Right cardiac atrium (tissue), 5 donors: ENCODE results near the gene ZNF576. TPM values are rescaled to one million over a fixed set of nuclear protein-coding genes. Genes with fewer than 3 reads are reported as not detected.
"Not testable (repeated sequence)": the region's sequence is repeated elsewhere in the genome, so short reads cannot be mapped to it uniquely, and the experiment has no call there.

Source experiments
- ATAC-seq, 2 donors: fragments of 200-7000 bp; cut with Tn5 transposase; one replicate each; pipeline versions ENCODE4 v1.8.0 to v1.9.1; 2020; ENCODE audit warnings: moderate library complexity in 2 of 2, mild to moderate bottlenecking in 1 of 2
- DNase-seq, 3 donors: peaks; one replicate each; pipeline ENCODE4 v3.0.0-alpha.2; 2020
- H3K27ac ChIP-seq: one replicate; pipeline ENCODE4 v1.5.1; 2013; ENCODE audit warnings: mild to moderate bottlenecking, low read length, control low read depth, moderate library complexity
- H3K27me3 ChIP-seq: one replicate; pipeline ENCODE4 v1.6.1; 2013; ENCODE audit not compliant: control insufficient read depth, insufficient read depth
- H3K4me1 ChIP-seq: one replicate; pipeline ENCODE4 v1.6.1; 2013; ENCODE audit warnings: low read length; ENCODE audit not compliant: control insufficient read depth, insufficient read depth
- H3K4me3 ChIP-seq: one replicate; pipeline ENCODE4 v1.5.1; 2013; ENCODE audit warnings: low read length, control low read depth
- H3K9me3 ChIP-seq: one replicate; pipeline ENCODE4 v1.6.1; 2013; ENCODE audit warnings: low read length; ENCODE audit not compliant: control insufficient read depth
- WGBS: extraction: QIAGEN DNeasy Blood & Tissue Kit; methylation state at CpG from one replicate; pipeline ENCODE4 v1.1.7; 2013; 5-methylcytosine and 5-hydroxymethylcytosine counted together
- intact Hi-C, 4 donors: fragments of 100-400 bp; cut with DNase I; formaldehyde crosslinking; loops; one replicate each; pipeline versions ENCODE4 v1.11.0 to v1.14.0; 2022 to 2023
- polyA plus RNA-seq: library from polyadenylated mRNA; stranded (reverse); fragments of 200-250 nt; gene quantifications from one replicate; pipeline ENCODE4 v1.2.3, GENCODE V29; 2013
- total RNA-seq, 4 donors: library from RNA; stranded (reverse); fragmentation: NEBNext Ultra II Directional; extraction: Animal tissue kit (Norgen Biotek cat#: 25700); gene quantifications; one replicate each; pipeline ENCODE4 v1.2.1, GENCODE V29; 2021
- donor health status: healthy with polysubstance abuse.
- donor health status: DM: no; HTN: yes; CAD: no.
- donor health status: DM: no; HTN: no; CAD: no.
- donor health status: DM: no; HTN: yes; CAD: no; lungs with severe emphysema.
- donor health status: DM: yes; HTN: yes; CAD: no.

ZNF576 gene
- total and polyA plus RNA-seq, 5 donors = 11.5 to 15.4 (median 12.4) TPM

DNA sequence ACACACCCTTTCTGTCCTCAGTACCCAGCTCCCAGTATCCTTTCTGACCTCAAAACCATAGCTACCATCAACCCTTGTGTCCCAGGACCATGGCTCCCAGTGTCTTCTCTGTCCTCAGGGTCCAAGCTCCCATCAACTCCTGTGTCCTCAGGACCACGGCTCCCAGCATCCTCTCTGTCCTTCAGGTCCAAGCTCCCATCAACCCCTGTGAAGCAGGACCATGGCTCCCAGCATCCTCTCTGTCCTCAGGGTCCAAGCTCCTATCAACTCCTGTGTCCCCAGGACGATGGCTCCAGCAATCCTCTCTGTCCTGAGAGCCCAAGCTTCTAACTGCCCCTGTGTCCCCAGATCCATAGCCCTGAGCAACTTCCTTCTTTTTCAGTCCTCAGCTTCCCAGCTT is 44.9 kb downstream of the ZNF576 start:
- no peaks in the 10 kb centered on the region for H3K9me3 ChIP-seq
- intact Hi-C loops = no loop called here

DNA sequence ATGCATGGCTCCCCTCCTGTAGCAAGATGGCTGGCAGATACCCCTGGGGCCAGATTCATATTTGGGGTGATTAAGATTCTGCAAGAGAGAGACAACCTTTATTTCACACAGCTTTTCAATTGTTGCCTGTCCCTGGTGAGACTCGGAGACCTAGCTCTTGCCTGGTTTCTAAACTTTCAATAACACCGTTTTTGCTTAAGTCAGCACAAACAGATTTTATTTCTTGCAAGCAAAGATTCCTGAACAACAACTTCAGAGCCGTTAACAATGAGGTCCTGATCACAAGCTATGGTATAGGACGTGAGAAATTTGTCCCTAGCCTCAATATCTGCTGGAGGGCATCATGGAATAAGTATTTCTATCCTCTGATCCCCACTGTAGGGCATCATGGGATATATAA is 46.1 kb downstream of the ZNF576 start:
- ATAC-seq (no peak), DNase-seq (no peak)
- intact Hi-C loops = no loop called here
- Histone ChIP-seq H3K27ac (no peak overlapping the region), H3K9me3 (no peaks in the 10 kb centered on the region), H3K27me3 (no peaks in the 10 kb centered on the region), H3K4me3 (no peak overlapping the region), H3K4me1 (peaks cover 5% of the 10 kb centered on the region)
- 78% methylated on average over 4 of the region's 4 CpGs for WGBS

More for the DNA sequence above, 44.9 kb downstream of the ZNF576 start:
- no peak overlapping the region for H3K27ac ChIP-seq
- DNase-seq (no peak), ATAC-seq (no peak)
- H3K4me3 ChIP-seq = no peak overlapping the region
- 62% methylated on average over 2 of the region's 2 CpGs for WGBS
- H3K27me3 ChIP-seq = no peaks in the 10 kb centered on the region
- peaks cover 5% of the 10 kb centered on the region for H3K4me1 ChIP-seq

DNA sequence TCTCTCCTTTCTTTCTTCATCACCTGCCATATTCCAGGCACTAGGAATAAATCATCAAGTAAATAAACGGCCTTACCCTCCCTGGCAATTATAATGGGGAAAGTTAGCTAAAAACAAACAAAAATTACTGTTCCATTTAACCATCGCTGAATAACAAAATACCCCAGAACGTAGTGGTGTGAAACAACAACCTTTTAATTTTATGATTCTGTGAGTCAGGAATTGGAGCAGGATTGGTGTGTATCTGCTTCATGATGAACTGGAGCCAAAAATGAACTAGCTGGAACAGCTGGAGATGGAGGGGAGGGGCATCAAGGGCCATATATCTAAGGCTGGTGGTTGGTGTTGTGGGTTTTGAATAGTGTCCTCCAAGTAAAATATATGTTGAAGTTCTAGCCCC is 46.9 kb downstream of the ZNF576 start:
- Histone ChIP-seq H3K27ac (no peak overlapping the region), H3K4me1 (peaks cover 5% of the 10 kb centered on the region), H3K9me3 (no peaks in the 10 kb centered on the region), H3K4me3 (no peak overlapping the region), H3K27me3 (no peaks in the 10 kb centered on the region)
- 59% methylated on average over 3 of the region's 3 CpGs for WGBS
- intact Hi-C loops = no loop called here
- ATAC-seq (no peak), DNase-seq (no peak)

DNA sequence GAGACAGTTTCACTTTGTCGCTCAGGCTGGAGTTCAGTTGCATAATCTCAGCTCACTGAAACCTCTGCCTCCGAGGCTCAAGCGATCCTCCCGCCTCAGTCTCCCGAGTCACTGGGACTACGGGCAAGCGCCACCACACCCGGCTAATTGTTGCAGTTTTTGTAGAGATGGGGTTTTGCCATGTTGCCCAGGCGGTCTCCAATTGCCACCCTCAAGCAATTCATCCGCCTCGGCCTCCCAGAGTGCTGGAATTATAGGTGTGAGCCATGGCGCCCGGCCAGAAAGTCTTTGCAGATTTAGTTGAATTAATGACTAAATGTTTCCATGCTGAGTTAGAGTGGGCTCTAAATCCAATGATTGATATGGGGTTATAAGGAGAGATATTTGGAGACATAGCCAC is 47.8 kb downstream of the ZNF576 start:
- no peak overlapping the region for H3K4me3 ChIP-seq
- DNase-seq (no peak), ATAC-seq (no peak)
- no peaks in the 10 kb centered on the region for H3K9me3 ChIP-seq
- intact Hi-C loops = no loop called here
- no peaks in the 10 kb centered on the region for H3K27me3 ChIP-seq
- 84% methylated on average over 13 of the region's 13 CpGs for WGBS
- peaks cover 5% of the 10 kb centered on the region for H3K4me1 ChIP-seq
- H3K27ac ChIP-seq = no peak overlapping the region

DNA sequence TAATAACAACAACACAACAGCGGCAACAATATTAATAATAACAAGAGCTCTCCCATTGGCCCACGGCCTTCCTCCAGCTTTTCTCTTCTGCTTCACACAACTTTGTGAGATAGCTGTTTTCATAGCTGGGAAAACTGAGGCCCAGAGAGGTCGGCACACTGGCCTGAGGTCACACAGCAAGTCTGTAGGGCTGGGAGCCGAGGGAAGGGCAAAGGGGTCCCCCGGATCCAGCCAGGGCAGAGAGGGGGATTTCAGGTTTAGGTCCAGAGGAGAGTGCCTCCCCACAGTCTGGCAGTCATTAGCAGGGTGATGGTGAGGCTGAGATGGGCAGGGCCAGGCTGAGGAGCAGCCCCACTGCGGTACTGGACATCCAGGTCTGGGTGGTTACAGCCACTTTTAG is 52.2 kb downstream of the ZNF576 start:
- ATAC-seq = no peak
- intact Hi-C loops = no loop called here
- 95% methylated on average over 6 of the region's 6 CpGs for WGBS

DNA sequence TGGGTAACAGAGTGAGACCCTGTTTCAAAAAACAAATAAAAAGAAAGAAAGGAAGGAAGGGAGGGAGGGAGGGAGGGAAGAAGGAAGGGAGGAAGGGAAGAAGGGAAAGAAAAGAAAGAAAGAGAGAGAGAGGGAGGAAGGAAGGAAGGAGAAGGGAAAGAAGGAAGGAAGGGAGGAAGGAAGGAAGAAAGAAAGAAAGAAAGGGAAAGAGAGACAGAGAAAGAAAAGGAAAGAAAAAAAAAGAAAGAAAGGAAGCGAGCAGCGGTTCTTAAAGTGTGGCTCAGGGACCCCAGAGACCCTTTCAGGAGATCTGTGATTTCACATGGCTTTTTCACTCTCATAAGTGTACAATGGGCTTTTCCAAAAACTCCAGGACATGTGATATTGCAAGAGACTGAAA is 53.1 kb downstream of the ZNF576 start:
- no peaks in the 10 kb centered on the region for H3K9me3 ChIP-seq
- WGBS = 83% methylated on average over 2 of the region's 2 CpGs
- intact Hi-C loops = no loop called here
- H3K4me1 ChIP-seq = no peaks in the 10 kb centered on the region
- ATAC-seq = no peak
- H3K27ac ChIP-seq = no peak overlapping the region
- no peaks in the 10 kb centered on the region for H3K27me3 ChIP-seq
- DNase-seq = no peak
- no peak overlapping the region for H3K4me3 ChIP-seq

More for the DNA sequence above, 52.2 kb downstream of the ZNF576 start:
- no peaks in the 10 kb centered on the region for H3K9me3 ChIP-seq
- no peak for DNase-seq
- H3K27me3 ChIP-seq = no peaks in the 10 kb centered on the region
- no peaks in the 10 kb centered on the region for H3K4me1 ChIP-seq
- no peak overlapping the region for H3K27ac ChIP-seq
- no peak overlapping the region for H3K4me3 ChIP-seq

DNA sequence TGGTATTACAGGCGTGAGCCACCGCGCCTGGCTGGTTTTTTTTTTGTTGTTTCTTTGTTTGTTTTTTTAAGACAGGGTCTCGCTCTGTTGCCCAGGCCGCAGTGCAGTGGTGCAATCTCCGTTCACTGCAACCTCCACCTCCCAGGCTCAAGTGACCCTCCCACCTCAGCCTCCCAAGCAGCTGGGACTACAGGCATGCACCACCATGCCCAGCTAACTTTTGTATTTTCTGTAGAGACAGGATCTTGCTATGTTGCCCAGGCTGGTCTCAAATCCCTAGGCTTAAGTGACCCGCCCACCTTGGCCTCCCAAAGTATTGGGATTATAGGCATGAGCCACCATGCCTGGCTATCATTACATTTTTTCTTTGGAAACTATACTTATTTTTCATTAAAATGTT is 53.9 kb downstream of the ZNF576 start:
- not testable (repeated sequence) for H3K9me3 ChIP-seq, DNase-seq, H3K4me3 ChIP-seq, H3K27ac ChIP-seq, H3K27me3 ChIP-seq, H3K4me1 ChIP-seq, ATAC-seq
- intact Hi-C loops = loop anchor here in 2 of 4 donors (5.0 to 10.0 kb wide), 3 partner anchors 95 to 205 kb away; no protein-coding TSS in a partner anchor
- WGBS = 96% methylated on average over 7 of the region's 7 CpGs

Other genes with a start within 250 kb of the ZNF576 start
- gene CD177, start 242.9 kb upstream of the ZNF576 start, total RNA-seq = under 1 TPM in 3 of 4 donors, not detected in 1; 0.15 to 0.72 (median 0.17) TPM
- 0.02 TPM for gene CD177, start 242.9 kb upstream of the ZNF576 start, polyA plus RNA-seq
- not detected for gene TEX101, start 181.7 kb upstream of the ZNF576 start, total RNA-seq
- not detected for gene TEX101, start 181.7 kb upstream of the ZNF576 start, polyA plus RNA-seq
- 1 to 10 TPM in 1 of 4 donors, under 1 TPM in 3; 0.53 to 1.5 (median 0.75) TPM for gene LYPD3, start 131.0 kb upstream of the ZNF576 start, total RNA-seq
- 0.97 TPM for gene LYPD3, start 131.0 kb upstream of the ZNF576 start, polyA plus RNA-seq
- gene PHLDB3, start 91.8 kb upstream of the ZNF576 start, total RNA-seq = 10 to 100 TPM in 2 of 4 donors, 1 to 10 TPM in 2; 6.3 to 11.4 (median 8.7) TPM
- 6.9 TPM for gene PHLDB3, start 91.8 kb upstream of the ZNF576 start, polyA plus RNA-seq
- 10 to 100 TPM; 12.6 to 18.2 (median 14.9) TPM for gene ETHE1, start 69.4 kb upstream of the ZNF576 start, total RNA-seq
- gene ETHE1, start 69.4 kb upstream of the ZNF576 start, polyA plus RNA-seq = 14.1 TPM
- 1 to 10 TPM; 1.4 to 3.2 (median 2.4) TPM for gene ZNF575, start 63.4 kb upstream of the ZNF576 start, total RNA-seq
- gene ZNF575, start 63.4 kb upstream of the ZNF576 start, polyA plus RNA-seq = 0.97 TPM
- gene XRCC1, start 21.1 kb upstream of the ZNF576 start, total RNA-seq = 10 to 100 TPM; 13.5 to 17.1 (median 15.6) TPM
- gene XRCC1, start 21.1 kb upstream of the ZNF576 start, polyA plus RNA-seq = 11.2 TPM
- 1 to 10 TPM; 3.8 to 6.8 (median 4.9) TPM for gene PINLYP, start 20.8 kb upstream of the ZNF576 start, total RNA-seq
- gene PINLYP, start 20.8 kb upstream of the ZNF576 start, polyA plus RNA-seq = 9.8 TPM
- 10 to 100 TPM; 19.4 to 29.2 (median 24.7) TPM for gene IRGQ, start 461 bp upstream of the ZNF576 start, total RNA-seq
- gene IRGQ, start 461 bp upstream of the ZNF576 start, polyA plus RNA-seq = 9.4 TPM
- under 1 TPM in 3 of 4 donors, not detected in 1; 0.23 to 0.29 (median 0.28) TPM for gene SRRM5, start 15.5 kb downstream of the ZNF576 start, total RNA-seq
- gene SRRM5, start 15.5 kb downstream of the ZNF576 start, polyA plus RNA-seq = 0.34 TPM
- 10 to 100 TPM; 41.4 to 50.6 (median 45.7) TPM for gene ZNF428, start 23.0 kb downstream of the ZNF576 start, total RNA-seq
- gene ZNF428, start 23.0 kb downstream of the ZNF576 start, polyA plus RNA-seq = 65.0 TPM
- gene CADM4, start 43.3 kb downstream of the ZNF576 start, total RNA-seq = 10 to 100 TPM; 12.4 to 15.9 (median 14.1) TPM
- 17.6 TPM for gene CADM4, start 43.3 kb downstream of the ZNF576 start, polyA plus RNA-seq
- gene PLAUR, start 73.6 kb downstream of the ZNF576 start, total RNA-seq = 10 to 100 TPM in 1 of 4 donors, 1 to 10 TPM in 3; 4.6 to 15.4 (median 7.1) TPM
- 7.9 TPM for gene PLAUR, start 73.6 kb downstream of the ZNF576 start, polyA plus RNA-seq
- not detected for gene IRGC, start 119.5 kb downstream of the ZNF576 start, total RNA-seq
- gene IRGC, start 119.5 kb downstream of the ZNF576 start, polyA plus RNA-seq = not detected
- gene SMG9, start 158.4 kb downstream of the ZNF576 start, total RNA-seq = 10 to 100 TPM; 14.8 to 21.0 (median 15.8) TPM
- 11.7 TPM for gene SMG9, start 158.4 kb downstream of the ZNF576 start, polyA plus RNA-seq
- gene KCNN4, start 184.4 kb downstream of the ZNF576 start, total RNA-seq = 1 to 10 TPM in 1 of 4 donors, under 1 TPM in 2, not detected in 1; 0.26 to 1.4 (median 0.32) TPM
- gene KCNN4, start 184.4 kb downstream of the ZNF576 start, polyA plus RNA-seq = 0.34 TPM
- 1 to 10 TPM in 2 of 4 donors, under 1 TPM in 2; 0.28 to 2.5 (median 0.90) TPM for gene LYPD5, start 205.9 kb downstream of the ZNF576 start, total RNA-seq
- gene LYPD5, start 205.9 kb downstream of the ZNF576 start, polyA plus RNA-seq = 0.34 TPM
- 10 to 100 TPM; 10.7 to 13.8 (median 11.3) TPM for gene ZNF283, start 230.7 kb downstream of the ZNF576 start, total RNA-seq
- gene ZNF283, start 230.7 kb downstream of the ZNF576 start, polyA plus RNA-seq = 4.7 TPM